ENCODE data around the gene MYO5A.

Gene MYO5A

GRCh38 chr15:52276256-52276770, 252.4 kb downstream of the MYO5A start:
- Histone ChIP-seq H3K27ac (ENCODE audit: extremely low read depth, low read depth, low read length) (no peak overlapping the region), H3K4me3 (ENCODE audit: low read depth, low read length) (no peak overlapping the region), H3K9me3 (ENCODE audit: control insufficient read depth, insufficient read depth, low read depth, low read length) (no peaks in the 10 kb centered on the region), H3K36me3 (ENCODE audit: control insufficient read depth in 2 of 2, insufficient read depth in 1 of 2, low read length in 2 of 2) (peaks cover 4 to 89% of the 10 kb centered on the region in 2 experiments; a peak in 2 of 3 replicates), H3K4me1 (ENCODE audit: control insufficient read depth, insufficient read depth, low read length) (no peaks in the 10 kb centered on the region)
- TF ChIP-seq ZBTB21 (tag by site-specific recombination; IDR thresholded peaks at IDR 0.05) (no peak), ZNF521 (tag by site-specific recombination; IDR thresholded peaks at IDR 0.05) (no peak), ZNF112 (tag by site-specific recombination; IDR thresholded peaks at IDR 0.05) (no peak), ZFP41 (tag by site-specific recombination; IDR thresholded peaks at IDR 0.05; ENCODE audit: borderline replicate concordance) (no peak), ZNF513 (tag by site-specific recombination; IDR thresholded peaks at IDR 0.05) (no peak), PATZ1 (tag by site-specific recombination; IDR thresholded peaks at IDR 0.05) (no peak), ZNF48 (tag by site-specific recombination; IDR thresholded peaks at IDR 0.05) (no peak), ZNF704 (tag by site-specific recombination; IDR thresholded peaks at IDR 0.05) (no peak), ZNF146 (tag by site-specific recombination; IDR thresholded peaks at IDR 0.05) (no peak), HOXA7 (CRISPR knock-in tag; IDR thresholded peaks at IDR 0.05; ENCODE audit: borderline replicate concordance) (no peak), ZSCAN30 (tag by site-specific recombination; IDR thresholded peaks at IDR 0.05) (no peak), ZNF18 (tag by site-specific recombination; IDR thresholded peaks at IDR 0.05) (no peak), ZNF404 (tag by site-specific recombination; IDR thresholded peaks at IDR 0.05) (no peak), BCL11A (tag by site-specific recombination; IDR thresholded peaks at IDR 0.05; ENCODE audit: low read depth) (no peak)
- ChIA-PET POLR2A (no interaction called here), CTCF (no interaction called here)

GRCh38 chr15:52263563-52264282, 265.0 kb downstream of the MYO5A start:
- H3K4me1 ChIP-seq (ENCODE audit: control insufficient read depth, insufficient read depth, low read length) = no peaks in the 10 kb centered on the region
- H3K4me3 ChIP-seq (ENCODE audit: low read depth, low read length) = no peak overlapping the region
- no peak overlapping the region for H3K27ac ChIP-seq (ENCODE audit: extremely low read depth, low read depth, low read length)
- TF ChIP-seq ZNF341 (tag by site-specific recombination; IDR thresholded peaks at IDR 0.05; ENCODE audit: low read depth) = no peak
- no peak for TF ChIP-seq ZNF660 (tag by site-specific recombination; IDR thresholded peaks at IDR 0.05)
- no peak for TF ChIP-seq ZNF449 (tag by site-specific recombination; IDR thresholded peaks at IDR 0.05)
- TF ChIP-seq ZNF596 (tag by site-specific recombination; IDR thresholded peaks at IDR 0.05) = no peak
- TF ChIP-seq ZNF350 (tag by site-specific recombination; IDR thresholded peaks at IDR 0.05) = no peak
- no peak for TF ChIP-seq KLF16 (tag by site-specific recombination; IDR thresholded peaks at IDR 0.05)
- no peak for TF ChIP-seq ZBTB6 (tag by site-specific recombination; IDR thresholded peaks at IDR 0.05)
- no peaks in the 10 kb centered on the region for H3K9me3 ChIP-seq (ENCODE audit: control insufficient read depth, insufficient read depth, low read depth, low read length)
- CTCF ChIA-PET = no interaction called here
- POLR2A ChIA-PET = no interaction called here
- H3K36me3 ChIP-seq (ENCODE audit: control insufficient read depth in 2 of 2, insufficient read depth in 1 of 2, low read length in 2 of 2) = peaks cover 4 to 49% of the 10 kb centered on the region in 2 experiments; a peak in 2 of 3 replicates

All from HEK293 (cell line).